ENCODE results near the gene NOP16.

NOP16 gene, protein sequence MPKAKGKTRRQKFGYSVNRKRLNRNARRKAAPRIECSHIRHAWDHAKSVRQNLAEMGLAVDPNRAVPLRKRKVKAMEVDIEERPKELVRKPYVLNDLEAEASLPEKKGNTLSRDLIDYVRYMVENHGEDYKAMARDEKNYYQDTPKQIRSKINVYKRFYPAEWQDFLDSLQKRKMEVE

DNA sequence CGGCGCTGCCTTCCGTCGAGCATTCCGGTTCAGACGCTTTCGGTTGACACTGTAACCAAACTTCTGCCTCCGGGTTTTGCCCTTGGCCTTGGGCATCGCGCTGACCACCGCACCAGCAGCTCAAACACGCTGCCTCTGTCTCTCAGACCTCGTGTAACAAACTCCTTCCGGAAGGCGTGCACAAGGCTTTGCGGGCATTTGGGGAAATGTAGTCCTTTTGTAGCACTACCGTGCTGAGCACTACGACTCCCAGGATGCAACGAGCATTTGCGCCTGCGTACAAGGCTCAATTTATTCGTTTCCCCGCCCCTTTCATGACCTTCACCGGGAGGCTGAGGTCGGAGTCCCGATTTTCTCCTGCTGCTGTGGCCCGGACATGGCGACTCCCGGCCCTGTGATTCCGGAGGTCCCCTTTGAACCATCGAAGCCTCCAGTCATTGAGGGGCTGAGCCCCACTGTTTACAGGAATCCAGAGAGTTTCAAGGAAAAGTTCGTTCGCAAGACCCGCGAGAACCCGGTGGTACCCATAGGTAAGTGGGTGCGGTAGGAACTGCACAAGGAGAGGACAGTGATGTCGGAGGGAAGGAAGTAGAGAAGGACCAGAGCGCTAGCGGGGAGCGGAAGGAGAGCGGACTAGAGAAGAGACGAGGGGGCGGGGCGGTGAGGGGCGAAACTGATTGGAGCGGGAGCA, at the start of gene NOP16, which contains the start of gene HIGD2A:
NOP16 (minus strand) TSS at position 155 of the 691 bp plus-strand sequence; CDS start at position 96, 59 bp downstream.
HIGD2A (plus strand) TSS at position 308 of the 691 bp plus-strand sequence; CDS start at position 377, 69 bp downstream.
- DNase-seq (ENCODE audit: low read depth): peak; percentile 98

DNA sequence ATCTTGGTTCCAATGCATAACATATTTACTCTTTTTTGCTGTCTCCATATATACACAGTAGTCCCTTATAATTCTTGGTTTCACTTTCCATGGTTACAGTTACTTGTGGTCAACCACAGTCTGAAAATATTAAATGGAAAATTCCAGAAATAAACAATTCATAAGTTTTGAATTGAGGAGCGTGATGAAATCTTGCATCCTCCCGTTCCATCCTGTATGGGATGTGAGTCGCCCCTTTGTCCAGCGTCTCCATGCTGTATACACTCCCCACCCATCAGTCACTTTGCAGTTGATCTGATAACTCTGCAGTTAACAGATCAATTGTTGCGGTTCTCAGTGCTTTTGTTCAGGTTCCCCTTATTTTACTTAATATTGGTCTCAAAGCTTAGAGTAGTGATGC, 48.3 kb upstream of the NOP16 start:
- DNase-seq (ENCODE audit: low read depth): no peak

DNA sequence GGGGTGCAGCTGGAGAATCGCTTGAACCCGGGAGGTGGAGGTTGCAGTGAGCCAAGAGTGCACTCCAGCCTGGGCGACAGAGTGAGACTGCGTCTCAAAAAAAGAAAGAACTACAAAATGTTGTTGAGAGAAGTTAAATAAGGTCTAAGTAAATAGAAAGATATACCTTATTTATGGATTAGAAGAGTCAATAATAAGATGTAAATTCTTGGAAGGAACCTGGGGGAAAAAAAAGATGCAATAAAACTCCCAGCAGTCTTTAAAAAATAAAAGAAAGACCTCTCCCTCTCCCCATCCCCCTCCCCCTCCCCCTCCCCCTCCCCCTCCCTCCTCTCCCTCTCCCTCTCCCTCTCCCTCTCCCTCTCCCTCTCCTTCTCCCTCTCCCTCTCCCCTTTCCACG, 44.3 kb upstream of the NOP16 start:
- no peak for DNase-seq (ENCODE audit: low read depth)

DNA sequence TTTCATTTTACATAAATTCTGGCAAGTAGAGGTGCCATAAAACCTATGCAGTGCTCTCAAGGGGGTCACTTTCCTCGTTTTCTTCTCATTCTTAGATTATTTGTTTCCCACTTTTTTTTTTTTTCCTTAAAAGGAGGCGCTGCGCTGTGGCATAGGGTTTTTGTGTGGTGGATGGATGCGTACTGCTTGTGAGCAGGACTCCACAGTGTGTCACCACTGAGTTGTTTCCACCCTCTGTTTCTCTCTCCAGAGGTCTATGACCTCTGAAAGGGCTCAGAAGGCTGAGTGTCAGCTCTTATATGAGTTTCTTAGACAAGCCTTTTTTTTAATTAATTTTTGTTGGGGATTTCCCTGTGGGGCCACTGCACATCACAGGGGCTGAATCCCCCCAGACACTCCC, 41.6 kb upstream of the NOP16 start:
- no peak for DNase-seq (ENCODE audit: low read depth)

DNA sequence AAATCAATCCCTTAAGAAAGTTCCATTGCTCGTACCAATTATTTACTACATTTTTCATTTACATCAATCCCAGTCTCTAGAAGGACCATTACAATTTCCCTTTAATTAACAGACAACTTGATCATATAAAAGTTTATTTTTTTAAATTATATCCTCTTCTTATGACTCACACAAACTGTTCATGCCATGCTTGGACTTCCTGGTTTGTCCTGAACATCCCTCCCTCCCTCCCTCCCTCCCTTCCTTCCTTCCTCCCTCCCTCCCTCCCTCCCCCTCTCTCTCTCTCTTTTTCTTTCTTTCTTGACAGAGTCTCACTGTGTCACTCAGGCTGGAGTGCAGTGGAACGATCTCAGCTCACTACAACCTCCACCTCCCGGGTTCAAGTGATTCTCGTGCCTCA, 39.6 kb upstream of the NOP16 start:
- DNase-seq (ENCODE audit: low read depth): no peak

DNA sequence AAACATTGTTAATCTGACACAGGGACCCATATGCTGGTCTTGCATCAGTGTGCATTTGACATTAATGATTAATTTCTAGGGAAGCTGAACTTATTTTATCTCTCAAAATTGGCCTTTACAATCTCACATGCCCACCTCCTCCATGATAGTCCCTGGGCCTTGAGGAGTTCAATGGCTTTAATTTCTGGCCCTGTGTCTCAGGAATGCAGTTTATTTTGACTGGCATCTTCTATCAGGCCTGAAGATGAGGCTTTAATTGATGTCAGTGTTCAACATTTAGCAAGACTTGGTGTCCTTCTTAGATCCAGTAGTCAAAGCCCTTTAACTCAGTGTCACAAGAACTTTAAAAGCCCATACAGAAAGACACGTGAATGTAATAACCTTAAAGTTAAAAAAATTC, 38.5 kb upstream of the NOP16 start:
- DNase-seq (ENCODE audit: low read depth): no peak

DNA sequence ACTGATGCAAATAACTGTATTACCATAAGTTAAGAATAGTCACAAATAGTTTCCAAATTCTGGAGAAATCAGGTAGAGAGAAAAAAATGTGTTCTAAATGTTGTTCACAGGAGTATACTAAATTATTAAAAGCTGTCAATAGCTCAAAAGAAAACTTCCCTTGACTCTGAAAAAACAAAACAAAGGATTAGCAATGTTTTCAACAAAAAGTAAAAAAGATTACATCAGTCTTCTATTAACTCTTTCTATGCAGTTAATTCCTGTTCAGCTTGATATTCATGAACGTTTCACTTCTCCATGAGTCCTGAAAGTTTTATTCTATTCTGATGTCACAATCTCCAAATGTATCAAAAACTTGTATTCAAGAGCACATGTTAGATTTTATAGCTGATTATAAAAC, 37.4 kb upstream of the NOP16 start:
- DNase-seq (ENCODE audit: low read depth): no peak

DNA sequence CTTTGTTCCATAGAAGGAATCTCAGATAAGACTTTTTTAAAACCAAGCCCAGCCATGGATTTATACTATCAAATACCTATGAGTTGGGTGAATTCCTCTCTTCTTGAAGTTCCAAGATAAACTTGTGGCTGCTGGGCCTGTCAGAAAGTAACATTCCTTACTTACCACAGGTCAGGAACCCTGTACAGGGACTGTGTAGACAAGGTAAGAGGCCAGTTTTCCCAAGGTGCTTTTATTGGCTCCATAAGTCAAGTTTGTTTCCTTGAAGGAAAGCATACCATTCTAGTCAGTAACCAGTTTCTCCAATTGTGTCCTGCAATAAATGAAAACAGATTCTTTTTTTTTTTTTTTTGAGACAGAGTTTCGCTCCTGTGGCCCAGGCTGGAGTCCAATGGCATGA, 36.7 kb upstream of the NOP16 start:
- DNase-seq (ENCODE audit: low read depth): no peak

DNA sequence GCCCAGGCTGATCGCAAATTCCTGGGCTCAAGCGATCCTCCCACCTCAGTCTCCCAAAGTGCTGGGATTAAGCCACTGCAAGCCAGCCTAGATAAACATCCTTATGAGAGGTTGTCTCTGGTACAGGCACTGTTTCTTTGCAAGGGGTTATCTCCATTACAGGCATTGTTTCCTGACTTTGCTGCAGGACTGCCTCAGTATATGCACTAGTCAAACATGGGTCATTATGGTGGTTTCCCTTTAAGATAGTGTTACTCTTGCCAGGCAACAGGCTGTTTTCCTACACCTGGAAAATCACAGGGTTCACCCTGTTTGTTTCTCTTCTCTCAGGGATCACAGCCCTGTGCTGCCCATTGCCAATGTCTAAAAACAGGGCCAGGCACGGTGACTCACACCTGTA, 35.8 kb upstream of the NOP16 start:
- no peak for DNase-seq (ENCODE audit: low read depth)

DNA sequence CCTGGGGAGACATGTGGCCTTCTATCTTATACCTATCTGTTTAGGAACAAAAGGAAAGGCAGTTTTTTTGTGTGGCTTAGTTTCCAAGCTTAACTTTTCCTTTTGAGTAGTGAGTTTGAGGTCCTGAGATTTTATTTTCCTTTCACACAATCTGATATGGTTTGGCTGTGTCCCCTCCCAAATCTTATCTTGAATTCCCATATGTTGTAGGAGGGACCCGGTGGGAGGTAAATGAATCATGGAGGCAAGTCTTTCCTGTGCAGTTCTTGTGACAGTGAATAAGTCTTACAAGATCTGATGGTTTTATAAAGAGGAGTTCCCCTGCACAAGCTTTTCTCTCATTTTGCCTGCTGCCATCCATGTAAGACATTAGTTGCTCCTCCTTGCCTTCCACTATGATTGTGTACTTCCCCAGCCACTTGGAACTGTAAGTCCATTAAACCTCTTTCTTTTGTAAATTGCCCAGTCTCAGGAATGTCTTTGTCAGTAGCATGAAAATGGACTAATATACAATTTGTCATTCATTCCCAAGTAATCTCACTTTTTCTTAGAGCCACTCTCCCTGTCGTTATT, 32.7 kb upstream of the NOP16 start:
- DNase-seq (ENCODE audit: low read depth): no peak

DNA sequence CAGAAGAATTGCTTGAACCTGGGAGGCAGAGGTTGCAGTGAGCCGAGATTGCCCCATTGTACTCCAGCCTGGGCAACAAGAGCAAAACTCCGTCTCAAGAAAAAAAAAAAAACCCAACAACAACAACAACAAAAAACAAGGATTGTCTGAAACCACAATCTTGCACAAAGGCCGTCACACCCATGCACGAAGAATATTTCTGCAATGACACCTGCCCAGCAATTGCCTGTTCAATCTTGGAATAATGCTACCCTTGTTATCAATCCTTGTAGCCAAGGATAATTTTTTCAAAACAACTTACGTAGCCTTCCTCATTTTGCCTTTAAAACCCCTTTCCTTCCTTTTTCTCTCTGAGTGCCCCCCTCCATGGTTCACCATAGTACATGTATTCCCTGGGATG, 31.7 kb upstream of the NOP16 start:
- DNase-seq (ENCODE audit: low read depth): no peak

DNA sequence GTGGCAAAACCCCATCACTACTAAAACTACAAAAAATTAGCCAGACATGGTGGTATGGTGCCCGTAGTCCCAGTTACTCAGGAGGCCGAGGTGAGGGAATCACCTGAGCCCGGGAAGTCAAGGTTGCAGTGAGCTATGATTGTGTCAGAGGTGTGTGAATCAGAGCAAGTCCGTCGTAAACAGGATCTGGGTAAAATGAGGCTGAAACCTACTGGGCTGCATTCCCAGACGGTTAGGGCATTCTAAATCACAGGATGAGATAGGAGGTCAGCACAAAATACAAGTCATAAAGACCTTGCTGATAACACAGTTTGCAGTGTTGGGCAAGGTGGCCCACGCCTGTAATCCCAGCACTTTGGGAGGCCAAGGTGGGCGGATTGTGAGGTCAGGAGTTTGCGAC, 29.9 kb upstream of the NOP16 start:
- no peak for DNase-seq (ENCODE audit: low read depth)

DNA sequence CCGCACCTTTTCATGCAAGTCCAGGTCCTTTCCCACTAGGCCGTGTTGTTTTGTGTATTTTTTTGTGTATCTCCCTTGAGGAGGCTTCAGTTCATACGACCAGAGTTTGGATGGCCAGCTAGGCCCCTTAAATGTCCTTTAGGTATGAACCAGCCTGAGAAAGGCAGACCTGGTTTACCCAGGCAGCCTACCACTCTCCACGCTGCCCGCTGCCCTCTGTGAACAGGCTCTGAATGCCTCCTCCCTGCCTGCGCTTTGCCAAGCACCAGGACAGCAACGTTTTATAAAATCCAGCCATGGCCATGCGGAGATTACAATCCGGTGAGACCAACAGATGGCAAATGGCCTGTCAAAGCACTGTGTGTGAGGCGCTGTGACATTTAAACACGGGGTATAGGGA, 28.6 kb upstream of the NOP16 start:
- DNase-seq (ENCODE audit: low read depth): no peak

DNA sequence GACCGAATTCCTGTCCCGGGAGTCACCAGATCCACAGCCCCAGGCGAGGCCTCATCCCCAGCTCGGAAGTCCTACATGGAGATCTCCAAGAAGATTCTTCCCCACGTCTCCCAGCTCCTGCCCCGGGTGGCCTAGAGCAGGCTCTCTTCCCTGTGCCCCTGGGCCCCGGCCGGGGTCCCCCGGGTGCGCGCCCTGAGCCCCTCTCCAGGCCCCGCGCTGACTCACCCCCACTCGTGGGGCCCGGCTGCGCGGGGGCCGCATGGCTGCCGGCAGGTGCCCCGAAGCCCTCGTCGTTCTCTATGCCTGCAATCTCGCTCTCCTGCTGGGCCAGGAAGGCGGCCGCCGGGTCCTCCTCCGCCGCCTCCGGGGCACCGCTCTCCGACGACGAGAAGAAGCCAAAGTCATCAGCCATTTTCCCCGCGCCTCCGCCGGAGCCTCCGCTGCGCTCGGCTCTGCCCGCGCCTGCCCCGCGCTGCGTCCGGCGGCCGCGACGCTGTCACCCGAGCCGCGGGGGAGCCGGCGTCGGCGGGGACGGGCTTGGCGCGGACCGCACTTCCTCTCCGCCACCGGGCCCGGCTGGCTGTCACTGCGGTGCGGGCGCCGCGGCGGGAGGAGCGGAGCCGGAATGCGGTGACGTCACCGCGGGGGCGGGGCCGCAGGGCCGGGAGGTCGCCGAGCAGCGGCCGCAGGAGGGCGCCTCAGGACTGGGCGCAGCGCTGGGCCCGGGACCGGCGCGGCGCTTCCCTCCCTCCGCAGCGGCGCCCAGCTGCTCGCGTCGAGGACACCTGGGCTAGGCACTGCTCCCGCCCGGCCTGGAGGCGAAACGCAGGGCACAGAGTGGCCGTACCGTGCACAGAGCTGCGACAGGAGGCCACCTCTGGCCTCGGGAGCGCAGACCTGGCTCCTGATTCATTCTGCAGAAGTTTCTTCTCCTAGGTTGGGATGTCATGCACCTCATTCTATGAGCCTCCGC, 27.8 kb upstream of the NOP16 start, which contains the start of gene CLTB:
CLTB (minus strand) TSS at position 588 of the 973 bp plus-strand sequence; CDS start at position 412, 176 bp downstream.
- peak; percentile 62 for DNase-seq (ENCODE audit: low read depth)

DNA sequence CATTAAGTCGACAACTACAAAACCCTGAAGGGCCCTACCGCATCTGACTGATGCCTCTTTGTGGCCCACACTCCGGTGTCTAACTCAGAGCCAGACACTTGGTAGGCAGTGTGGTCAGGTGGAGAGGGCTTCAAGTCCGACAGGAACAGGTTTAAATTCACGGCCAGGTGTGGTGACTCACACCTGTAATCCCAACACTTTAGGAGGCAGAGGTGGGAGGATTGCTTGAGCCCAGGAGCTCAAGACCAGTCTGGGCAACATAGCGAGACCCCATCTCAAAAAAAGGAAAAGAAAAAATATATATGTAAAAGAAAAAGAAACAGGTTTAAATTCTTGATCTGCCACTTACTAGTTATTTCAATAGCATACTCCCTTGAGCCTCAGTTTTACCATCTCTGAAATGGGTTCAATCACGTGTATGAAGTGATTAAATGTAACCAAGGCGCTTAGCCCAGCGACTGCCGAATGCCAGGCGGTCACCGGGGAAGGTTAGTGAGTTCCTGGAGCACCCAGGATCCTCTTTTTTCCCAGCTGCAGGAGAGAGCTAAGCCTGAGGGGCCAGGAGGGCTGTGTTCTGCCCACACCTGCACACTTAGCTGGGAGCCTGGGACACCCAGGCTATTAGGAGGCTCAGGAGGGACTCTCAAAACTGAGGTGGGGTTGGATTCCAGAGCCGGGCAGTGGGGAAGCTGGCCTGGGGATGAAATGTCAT, 27.0 kb upstream of the NOP16 start:
- DNase-seq (ENCODE audit: low read depth): no peak

DNA sequence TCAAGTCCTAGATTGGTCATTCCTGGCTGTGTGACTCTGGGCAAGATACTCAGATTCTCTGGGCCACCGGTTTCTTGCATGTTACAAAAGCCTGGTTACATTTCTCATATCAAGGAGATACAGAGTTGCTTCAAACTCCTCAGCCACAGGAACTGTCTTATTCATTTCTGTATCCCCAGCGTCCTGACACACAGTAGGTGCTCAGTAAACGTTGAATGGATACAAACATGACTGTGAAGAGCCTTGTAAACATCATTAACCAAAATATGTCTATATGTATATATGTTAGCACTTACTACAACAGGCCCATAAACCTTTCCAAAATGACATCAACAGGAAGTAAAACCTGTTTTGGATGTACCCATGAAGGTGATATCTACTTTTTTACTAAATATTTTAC, 26.3 kb upstream of the NOP16 start:
- no peak for DNase-seq (ENCODE audit: low read depth)

DNA sequence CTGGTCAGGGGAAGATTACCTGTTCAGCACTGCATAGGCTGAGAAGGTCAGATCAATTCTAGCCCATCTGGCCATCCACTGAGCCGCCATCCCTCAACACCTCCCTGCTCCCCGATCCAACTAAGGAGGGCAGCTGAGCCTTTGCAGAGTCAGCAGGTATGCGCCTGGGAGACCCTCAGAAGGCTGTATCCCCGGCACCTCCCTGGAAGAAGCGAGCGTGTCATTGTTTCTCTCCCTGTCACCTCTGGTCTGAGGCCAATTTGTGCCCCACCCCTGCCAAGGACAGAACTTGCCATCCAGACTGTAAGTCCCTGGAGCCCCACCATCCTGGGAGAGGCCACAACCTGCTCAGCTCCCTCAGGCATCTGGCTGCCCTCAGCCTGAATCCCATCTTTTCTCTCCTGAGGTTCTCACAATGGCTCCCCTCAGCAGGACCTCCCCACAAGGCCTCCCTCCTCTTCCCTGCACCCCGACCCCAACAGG, 25.4 kb upstream of the NOP16 start:
- no peak for DNase-seq (ENCODE audit: low read depth)

DNA sequence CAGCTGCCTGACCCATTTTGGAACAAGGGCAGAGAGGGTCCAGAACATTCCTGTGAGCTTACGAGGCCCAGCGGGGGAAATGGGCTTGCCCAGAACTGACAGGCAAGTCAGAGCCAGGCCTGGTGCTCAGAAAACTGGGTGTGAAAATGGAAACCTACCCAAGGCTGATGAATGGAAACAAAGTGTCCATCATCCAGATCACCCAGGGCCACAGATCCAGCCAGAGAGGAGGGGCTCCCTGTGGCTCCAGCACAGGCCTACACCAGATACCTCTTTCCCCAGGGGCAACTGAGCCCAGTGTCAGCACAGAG, 24.8 kb upstream of the NOP16 start:
- no peak for DNase-seq (ENCODE audit: low read depth)

DNA sequence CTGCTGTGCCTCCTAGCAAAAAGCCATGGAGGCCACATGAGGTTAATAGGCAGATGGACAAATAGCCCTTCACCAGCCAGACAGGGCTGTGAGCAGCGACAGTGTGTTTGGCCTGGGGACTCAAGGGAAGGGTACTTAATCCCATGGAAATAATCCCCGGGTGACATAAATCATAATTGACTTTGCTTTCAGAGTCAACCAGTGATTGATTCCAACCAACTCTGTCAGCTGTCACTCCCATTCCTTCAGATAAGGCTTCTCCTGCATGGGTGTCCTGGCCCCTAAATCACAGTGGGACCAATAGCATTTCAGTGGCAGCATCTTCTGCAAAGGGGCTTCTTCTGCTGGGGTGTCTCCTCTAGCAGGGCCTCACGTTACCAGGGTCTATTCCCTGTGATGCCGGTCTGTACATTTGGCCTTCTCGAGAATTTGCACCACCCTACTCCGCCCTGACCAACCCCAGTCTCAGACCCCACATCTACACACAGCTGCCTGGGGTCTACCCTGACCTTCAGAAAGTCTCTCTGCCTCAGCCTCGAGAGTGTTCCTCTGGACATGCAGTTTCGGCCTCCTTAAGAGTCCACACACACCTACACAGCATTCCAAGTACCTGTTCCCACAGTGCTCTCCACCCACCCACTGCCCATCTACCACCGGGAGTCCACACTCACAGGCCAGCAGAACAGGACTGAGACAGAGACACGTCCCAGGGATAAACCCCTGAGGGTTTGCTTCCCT, 24.3 kb upstream of the NOP16 start:
- DNase-seq (ENCODE audit: low read depth): no peak

DNA sequence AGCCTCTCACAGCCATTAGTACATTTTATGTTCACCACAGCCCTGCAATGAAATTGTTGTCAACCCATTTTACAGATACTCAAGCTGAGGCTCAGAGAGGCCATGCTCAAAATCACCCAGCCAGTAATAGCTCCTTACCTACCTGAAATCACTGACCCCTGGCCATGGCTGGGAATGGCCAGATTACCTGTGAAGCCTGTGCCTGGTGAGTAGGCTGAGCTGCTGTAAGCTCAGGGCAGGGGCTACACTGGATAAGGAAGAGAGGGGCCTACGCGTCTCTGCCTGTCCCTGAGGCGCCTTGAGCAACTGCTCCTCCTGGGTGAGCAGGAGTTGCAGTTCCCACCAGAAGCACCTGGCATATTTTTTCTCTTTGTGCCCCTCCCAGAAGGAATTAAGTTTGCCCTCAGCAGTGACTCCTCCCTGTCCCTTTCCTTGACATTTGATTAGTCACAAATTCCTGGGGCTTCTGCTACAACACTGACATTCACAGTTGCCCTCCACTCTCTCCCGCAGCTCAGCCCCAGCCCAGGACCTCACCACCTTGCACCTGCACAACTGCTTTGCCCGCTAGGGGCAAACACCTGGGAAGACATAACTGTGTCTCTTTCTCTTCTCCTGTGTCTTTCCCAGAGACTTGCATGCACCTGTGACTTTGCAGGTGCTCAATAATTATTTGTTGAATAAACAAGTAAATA, 22.2 kb upstream of the NOP16 start:
- DNase-seq (ENCODE audit: low read depth): no peak

All from fibroblast of the conjunctiva (primary cell).